BLaER1 (cell line): Measurements from ENCODE around the gene YIPF7.
A peak's percentile ranks its signal among the peaks of the same experiment; 100 is the strongest.

ENCODE experiments used
- H3K27ac ChIP-seq: shearing (Covaris generic); formaldehyde crosslinking; 2 replicates; pipeline ENCODE4 v1.8.1; 2022
- H3K27me3 ChIP-seq: shearing (Covaris generic); formaldehyde crosslinking; 2 replicates; pipeline ENCODE4 v1.8.1; 2022
- H3K36me3 ChIP-seq: shearing (Covaris generic); formaldehyde crosslinking; 2 replicates; pipeline ENCODE4 v1.8.1; 2022
- H3K4me1 ChIP-seq: shearing (Covaris generic); formaldehyde crosslinking; 2 replicates; pipeline ENCODE4 v1.8.1; 2022
- H3K4me2 ChIP-seq: shearing (Covaris generic); formaldehyde crosslinking; 2 replicates; pipeline ENCODE4 v1.8.1; 2022
- H3K4me3 ChIP-seq: shearing (Covaris generic); formaldehyde crosslinking; 2 replicates; pipeline ENCODE4 v1.8.1; 2022
- H3K9ac ChIP-seq: shearing (Covaris generic); formaldehyde crosslinking; 2 replicates; pipeline ENCODE4 v1.8.1; 2022
- H3K9me3 ChIP-seq: shearing (Covaris generic); formaldehyde crosslinking; 2 replicates; pipeline ENCODE4 v1.8.1; 2022
- H4K20me1 ChIP-seq: shearing (Covaris generic); formaldehyde crosslinking; 2 replicates; pipeline ENCODE4 v1.8.1; 2022
- Cebpa-rat ChIP-seq: shearing (Covaris generic); IDR thresholded peaks from 2 replicates; pipeline ENCODE4 v1.8.1; 2022

Gene YIPF7

DNA sequence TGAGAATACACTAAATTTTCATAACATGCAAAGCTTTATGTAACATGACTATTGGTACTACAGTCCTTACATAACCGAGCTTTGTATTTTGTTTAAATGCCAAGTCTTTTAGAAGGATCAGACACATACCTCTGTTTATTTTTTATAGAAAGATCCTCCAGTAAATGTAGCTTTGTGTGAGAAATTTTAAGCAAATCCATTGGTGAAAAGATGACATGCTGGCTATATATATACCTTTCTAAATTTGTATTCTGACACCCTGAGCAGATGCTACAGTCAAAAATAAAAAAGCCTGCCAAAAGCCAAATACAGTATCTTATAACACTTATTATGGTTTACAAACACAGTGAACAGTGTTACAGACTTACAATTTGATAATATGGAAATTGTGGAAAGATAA is at the start of gene YIPF7:
YIPF7 (minus strand) TSS at position 201 of the 400 bp plus-strand sequence. CDS start 1,525 bp downstream, outside the sequence.
- no peaks in the 10 kb centered on the region for H3K36me3 ChIP-seq
- no peak within 1 kb of the TSS for H3K9ac ChIP-seq
- no peaks in the 10 kb centered on the region for H4K20me1 ChIP-seq
- no peak within 1 kb of the TSS for H3K4me2 ChIP-seq
- no peaks in the 10 kb centered on the region for H3K4me1 ChIP-seq
- no peak within 1 kb of the TSS for H3K4me3 ChIP-seq
- H3K9me3 ChIP-seq = no peaks in the 10 kb centered on the region
- H3K27me3 ChIP-seq = no peaks in the 10 kb centered on the region
- H3K27ac ChIP-seq = no peak within 1 kb of the TSS
- no peak for TF ChIP-seq Cebpa-rat

DNA sequence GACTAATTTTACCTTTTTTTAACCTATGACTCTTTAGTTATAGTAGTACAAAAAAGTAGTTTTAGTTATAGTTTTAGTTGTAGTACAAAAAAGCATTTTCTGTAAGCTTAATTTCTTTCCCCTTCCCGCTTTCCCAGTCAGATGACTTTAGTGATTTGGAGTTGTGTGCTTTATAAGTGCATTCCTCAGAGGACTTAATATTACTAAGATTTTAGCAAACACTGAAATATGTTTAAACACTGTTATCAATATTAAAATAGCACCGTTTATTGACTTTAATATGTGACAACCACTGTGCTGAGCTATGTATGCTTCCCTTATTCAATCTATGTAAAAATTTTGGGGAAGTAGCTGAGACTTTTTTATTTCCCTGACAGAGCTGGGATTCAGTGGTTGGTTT is 49.6 kb upstream of the YIPF7 start:
- no peak overlapping the region for H3K27ac ChIP-seq
- no peaks in the 10 kb centered on the region for H3K27me3 ChIP-seq
- no peaks in the 10 kb centered on the region for H3K4me1 ChIP-seq
- H3K9me3 ChIP-seq = no peaks in the 10 kb centered on the region
- TF ChIP-seq Cebpa-rat = no peak
- H3K9ac ChIP-seq = no peak overlapping the region
- H3K4me2 ChIP-seq = no peak overlapping the region
- no peak overlapping the region for H3K4me3 ChIP-seq
- H4K20me1 ChIP-seq = peaks cover 27% of the 10 kb centered on the region; the same call in 1 of the 2 replicates
- H3K36me3 ChIP-seq = peaks cover 83% of the 10 kb centered on the region

GRCh38 chr4:44700427-44700826 is 49.0 kb upstream of the YIPF7 start:
- Histone ChIP-seq H3K9me3 (no peaks in the 10 kb centered on the region), H3K4me2 (no peak overlapping the region), H3K4me3 (no peak overlapping the region), H3K27ac (no peak overlapping the region), H3K4me1 (no peaks in the 10 kb centered on the region), H4K20me1 (peaks cover 26% of the 10 kb centered on the region; the same call in 1 of the 2 replicates), H3K9ac (no peak overlapping the region), H3K27me3 (no peaks in the 10 kb centered on the region), H3K36me3 (peaks cover 87% of the 10 kb centered on the region)
- no peak for TF ChIP-seq Cebpa-rat

DNA sequence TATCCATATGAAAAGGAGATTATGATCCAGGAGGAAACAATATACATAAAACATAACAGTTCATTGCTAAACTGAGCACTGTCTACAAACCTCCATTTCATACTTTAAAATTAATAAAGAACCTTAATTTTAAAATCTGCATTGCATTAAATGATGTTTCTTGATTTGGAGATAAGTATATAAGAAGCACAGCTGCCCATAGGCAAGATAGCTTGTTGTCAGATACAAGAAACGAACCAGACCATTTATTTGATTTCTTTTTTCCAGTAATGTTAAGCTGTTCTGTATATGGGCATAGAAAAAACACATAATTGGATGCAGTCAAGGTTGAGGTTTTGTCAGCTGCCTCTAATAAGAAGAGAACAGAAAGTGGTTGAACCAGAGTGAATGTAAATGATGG is 33.2 kb upstream of the YIPF7 start:
- Histone ChIP-seq H4K20me1 (peaks cover 7% of the 10 kb centered on the region), H3K4me2 (no peak overlapping the region), H3K9ac (no peak overlapping the region), H3K27me3 (no peaks in the 10 kb centered on the region), H3K27ac (no peak overlapping the region), H3K4me3 (no peak overlapping the region), H3K4me1 (peaks cover 14% of the 10 kb centered on the region), H3K36me3 (peaks cover 61% of the 10 kb centered on the region), H3K9me3 (no peaks in the 10 kb centered on the region)
- TF ChIP-seq Cebpa-rat = no peak

GRCh38 chr4:44679060-44679459 is 27.6 kb upstream of the YIPF7 start:
- Histone ChIP-seq H3K4me3 (peak overlapping the region; percentile 81), H3K27me3 (no peaks in the 10 kb centered on the region), H3K36me3 (peaks cover 17% of the 10 kb centered on the region), H4K20me1 (no peaks in the 10 kb centered on the region; the same call in 1 of the 2 replicates), H3K4me1 (peaks cover 23% of the 10 kb centered on the region), H3K4me2 (peak overlapping the region; percentile 84), H3K27ac (peak overlapping the region; percentile 89), H3K9me3 (no peaks in the 10 kb centered on the region), H3K9ac (peak overlapping the region; percentile 88)
- TF ChIP-seq Cebpa-rat = no peak

GRCh38 chr4:44678094-44679041 is 26.9 kb upstream of the YIPF7 start, which contains the start of gene GUF1:
Gene GUF1, plus strand, starts transcription at chr4:44678420. Its CDS starts 203 bp downstream, at chr4:44678623.
- H4K20me1 ChIP-seq = no peaks in the 10 kb centered on the region; the same call in 1 of the 2 replicates
- H3K9me3 ChIP-seq = no peaks in the 10 kb centered on the region
- H3K4me3 ChIP-seq = peak within 1 kb of the TSS; percentile 81
- H3K36me3 ChIP-seq = peaks cover 13% of the 10 kb centered on the region
- H3K4me2 ChIP-seq = peak within 1 kb of the TSS; percentile 84
- H3K27me3 ChIP-seq = no peaks in the 10 kb centered on the region
- H3K4me1 ChIP-seq = peaks cover 23% of the 10 kb centered on the region
- peak within 1 kb of the TSS; percentile 89 for H3K27ac ChIP-seq
- no peak for TF ChIP-seq Cebpa-rat
- peak within 1 kb of the TSS; percentile 88 for H3K9ac ChIP-seq

DNA sequence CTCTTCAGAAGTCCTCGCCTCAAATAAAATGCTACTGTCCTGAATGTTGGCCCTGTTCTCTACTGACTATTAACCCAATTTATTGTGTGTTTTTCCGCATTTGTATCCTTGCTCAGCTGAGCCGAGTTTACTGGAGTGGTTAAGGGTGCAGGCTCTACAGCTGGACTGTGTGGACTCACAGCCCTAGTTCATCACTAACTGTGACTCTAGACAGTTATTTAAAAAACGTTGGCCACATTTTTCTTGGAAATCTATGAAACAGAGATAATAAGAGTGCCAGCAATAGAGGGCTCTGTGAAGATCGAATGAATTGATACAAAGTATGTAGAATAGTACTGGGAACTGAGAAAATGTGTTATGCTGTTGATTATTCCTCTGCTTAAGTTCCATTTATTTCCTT is 23.9 kb upstream of the YIPF7 start:
- H3K4me2 ChIP-seq = no peak overlapping the region
- no peak for TF ChIP-seq Cebpa-rat

GRCh38 chr4:44674471-44674870 is 23.0 kb upstream of the YIPF7 start:
- Histone ChIP-seq H3K4me3 (no peak overlapping the region), H3K9me3 (no peaks in the 10 kb centered on the region), H3K27ac (no peak overlapping the region), H3K4me1 (peaks cover 7% of the 10 kb centered on the region), H4K20me1 (no peaks in the 10 kb centered on the region), H3K36me3 (no peaks in the 10 kb centered on the region), H3K4me2 (no peak overlapping the region), H3K9ac (no peak overlapping the region), H3K27me3 (no peaks in the 10 kb centered on the region)
- TF ChIP-seq Cebpa-rat = no peak

More for the DNA sequence above, 23.9 kb upstream of the YIPF7 start:
- no peak overlapping the region for H3K9ac ChIP-seq
- no peaks in the 10 kb centered on the region for H4K20me1 ChIP-seq
- H3K27me3 ChIP-seq = no peaks in the 10 kb centered on the region
- H3K9me3 ChIP-seq = no peaks in the 10 kb centered on the region
- no peaks in the 10 kb centered on the region for H3K36me3 ChIP-seq
- peaks cover 16% of the 10 kb centered on the region for H3K4me1 ChIP-seq
- H3K4me3 ChIP-seq = no peak overlapping the region
- H3K27ac ChIP-seq = no peak overlapping the region

DNA sequence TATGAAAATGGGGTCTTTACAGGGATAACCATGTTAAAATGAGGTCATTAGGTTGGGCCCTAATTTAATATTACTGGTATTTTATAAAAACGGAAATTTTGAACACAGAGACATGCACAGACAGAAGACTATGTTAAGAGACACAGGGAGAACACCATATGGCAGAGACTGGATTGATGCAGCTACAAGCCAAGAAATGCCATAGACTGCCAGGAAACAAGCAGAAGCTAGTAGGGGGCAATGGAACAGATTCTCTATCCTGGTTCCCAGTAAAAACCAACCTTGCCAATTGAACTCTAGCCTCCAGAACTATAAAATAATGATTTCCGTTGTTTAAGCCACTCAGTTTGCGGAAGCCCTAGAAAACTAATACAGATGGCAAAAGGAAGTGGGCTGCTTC is 20.2 kb upstream of the YIPF7 start:
- H3K4me2 ChIP-seq = no peak overlapping the region
- H3K4me1 ChIP-seq = no peaks in the 10 kb centered on the region
- H3K4me3 ChIP-seq = no peak overlapping the region
- no peak overlapping the region for H3K27ac ChIP-seq
- no peaks in the 10 kb centered on the region for H3K9me3 ChIP-seq
- no peaks in the 10 kb centered on the region for H3K27me3 ChIP-seq
- no peaks in the 10 kb centered on the region for H3K36me3 ChIP-seq
- no peak overlapping the region for H3K9ac ChIP-seq
- H4K20me1 ChIP-seq = no peaks in the 10 kb centered on the region
- no peak for TF ChIP-seq Cebpa-rat

DNA sequence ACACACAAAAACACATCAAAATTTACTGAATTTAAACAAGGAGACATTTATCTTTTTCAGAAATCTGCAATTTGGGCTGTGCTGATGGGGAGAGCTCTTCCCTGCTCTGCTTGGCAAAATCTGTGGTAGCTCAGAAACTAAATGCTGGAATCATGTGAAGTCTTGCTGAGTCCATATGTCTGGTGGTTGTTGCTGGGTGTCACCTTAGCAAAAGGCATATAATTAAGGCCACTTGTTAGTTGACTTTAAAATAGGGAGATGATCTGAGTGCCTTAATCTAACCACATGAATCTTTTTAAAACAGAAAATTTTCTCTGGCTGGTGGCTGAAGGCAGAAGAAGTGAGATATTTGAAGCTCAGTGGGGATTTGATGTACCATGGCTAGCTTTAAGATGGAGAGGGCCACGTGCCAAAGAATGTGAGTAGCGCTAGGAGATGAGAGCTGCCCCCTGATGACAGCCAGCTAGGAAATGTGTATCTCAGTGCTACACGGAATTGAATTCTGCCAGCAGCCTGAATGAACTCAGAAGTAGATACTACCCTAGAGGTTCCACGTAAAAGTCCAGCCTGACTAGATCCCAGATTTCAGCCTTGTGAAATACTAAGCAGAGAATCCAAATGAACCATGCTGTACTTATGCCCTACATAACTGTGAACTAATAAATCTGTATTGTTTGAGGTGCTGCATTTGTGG is 19.2 kb upstream of the YIPF7 start:
- no peak overlapping the region for H3K9ac ChIP-seq
- no peaks in the 10 kb centered on the region for H3K36me3 ChIP-seq
- no peak overlapping the region for H3K27ac ChIP-seq
- no peak for TF ChIP-seq Cebpa-rat
- H3K4me2 ChIP-seq = no peak overlapping the region
- no peaks in the 10 kb centered on the region for H4K20me1 ChIP-seq
- H3K27me3 ChIP-seq = no peaks in the 10 kb centered on the region
- no peak overlapping the region for H3K4me3 ChIP-seq
- H3K9me3 ChIP-seq = no peaks in the 10 kb centered on the region
- no peaks in the 10 kb centered on the region for H3K4me1 ChIP-seq
